NCI-H526 treated with DMSO at 0.1 percent for 48 hours (cell line): ENCODE data around the gene APOL2.
"Not testable (repeated sequence)": the region's sequence is repeated elsewhere in the genome, so short reads cannot be mapped to it uniquely, and the experiment has no call there.

Experiments
- DNase-seq: peaks from one replicate; lab custom pipeline; 2025; lab: John Stamatoyannopoulos, UW

APOL2 gene

DNA sequence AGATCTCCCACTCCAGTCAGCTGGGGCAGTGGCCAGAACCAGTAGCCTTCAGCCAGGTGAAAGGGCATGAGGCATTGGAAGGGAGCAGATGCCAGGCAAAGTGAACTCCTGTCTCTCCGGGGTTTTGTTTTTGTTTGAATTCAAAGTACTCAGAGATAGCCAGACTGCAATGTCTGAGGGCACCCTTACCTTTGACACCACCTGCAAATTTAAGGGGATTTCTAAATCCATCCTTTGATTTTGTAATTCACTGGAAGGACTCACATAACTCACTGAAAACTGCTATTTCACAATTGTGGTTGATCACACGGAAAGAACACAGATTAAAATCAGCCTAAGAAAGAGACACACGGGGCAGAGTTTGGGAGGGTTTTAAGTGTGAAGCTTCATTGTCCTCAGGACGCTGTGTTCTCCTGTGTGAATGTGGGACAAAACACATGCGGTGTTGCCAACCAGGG is 23.9 kb upstream of the APOL2 start:
- not testable (repeated sequence) for DNase-seq

DNA sequence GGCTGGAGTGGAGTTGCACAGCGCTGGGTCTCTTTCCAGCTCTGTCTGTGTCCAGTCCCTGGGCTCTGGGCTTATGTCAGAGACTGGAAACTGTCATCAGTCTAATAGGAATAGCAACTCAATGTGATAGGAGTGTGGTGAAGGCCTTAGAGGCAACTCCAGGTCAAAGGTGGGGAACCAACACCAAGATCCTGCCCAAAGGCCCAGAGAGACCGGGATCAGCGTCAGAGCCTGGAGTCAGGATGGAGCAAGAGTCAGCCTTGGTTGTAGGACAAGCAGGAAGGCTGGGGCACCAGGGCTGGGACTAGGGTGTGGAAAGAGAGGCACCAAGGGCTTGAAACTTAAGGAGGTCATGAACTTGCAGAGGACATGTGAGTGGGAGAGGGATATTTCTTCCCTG is 23.0 kb upstream of the APOL2 start:
- DNase-seq: not testable (repeated sequence)

DNA sequence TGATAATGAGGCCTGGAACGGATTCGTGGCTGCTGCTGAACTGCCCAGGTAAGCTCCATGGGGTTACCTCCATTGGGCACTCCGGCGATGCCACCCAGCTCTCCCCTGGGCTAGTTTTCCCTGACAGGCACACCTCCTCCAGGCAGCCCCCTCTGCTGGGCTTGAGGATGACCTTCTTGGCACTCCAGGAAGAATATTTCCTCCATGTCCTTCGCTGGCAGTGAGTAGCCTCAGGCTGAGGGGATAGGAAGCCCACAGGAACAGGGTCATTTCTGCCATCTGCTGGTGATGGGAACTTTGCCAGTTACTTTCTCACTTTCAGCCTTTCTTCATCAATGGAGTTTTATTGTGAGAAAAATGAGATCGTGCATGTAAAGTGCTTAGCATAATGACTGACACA is 22.3 kb upstream of the APOL2 start:
- DNase-seq: not testable (repeated sequence)

DNA sequence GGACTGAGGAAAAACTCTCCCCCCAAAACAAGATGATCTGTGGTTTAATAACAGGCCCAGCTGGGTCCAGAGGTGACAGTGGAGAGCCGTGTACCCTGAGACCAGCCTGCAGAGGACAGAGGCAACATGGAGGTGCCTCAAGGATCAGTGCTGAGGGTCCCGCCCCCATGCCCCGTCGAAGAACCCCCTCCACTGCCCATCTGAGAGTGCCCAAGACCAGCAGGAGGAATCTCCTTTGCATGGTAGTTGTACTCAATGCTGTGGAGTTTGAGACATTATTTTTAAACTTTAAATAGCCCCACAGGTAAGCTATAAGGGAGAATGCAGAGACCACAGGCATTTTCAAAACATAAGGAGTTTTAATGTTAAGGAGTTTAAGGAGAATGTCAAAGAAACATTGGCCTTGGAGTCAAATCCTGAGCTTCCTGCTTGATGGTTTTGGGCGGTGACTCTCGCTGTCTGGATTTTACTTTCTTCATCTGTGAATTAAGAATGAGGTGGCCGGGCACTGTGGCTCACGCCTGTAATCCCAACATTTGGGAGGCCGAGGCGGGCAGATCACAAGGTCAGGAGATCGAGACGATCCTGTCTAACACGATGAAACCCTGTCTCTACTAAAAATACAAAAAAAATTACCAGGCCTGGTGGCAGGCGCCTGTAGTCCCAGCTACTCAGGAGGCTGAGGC is 20.4 kb upstream of the APOL2 start:
- no peak for DNase-seq

DNA sequence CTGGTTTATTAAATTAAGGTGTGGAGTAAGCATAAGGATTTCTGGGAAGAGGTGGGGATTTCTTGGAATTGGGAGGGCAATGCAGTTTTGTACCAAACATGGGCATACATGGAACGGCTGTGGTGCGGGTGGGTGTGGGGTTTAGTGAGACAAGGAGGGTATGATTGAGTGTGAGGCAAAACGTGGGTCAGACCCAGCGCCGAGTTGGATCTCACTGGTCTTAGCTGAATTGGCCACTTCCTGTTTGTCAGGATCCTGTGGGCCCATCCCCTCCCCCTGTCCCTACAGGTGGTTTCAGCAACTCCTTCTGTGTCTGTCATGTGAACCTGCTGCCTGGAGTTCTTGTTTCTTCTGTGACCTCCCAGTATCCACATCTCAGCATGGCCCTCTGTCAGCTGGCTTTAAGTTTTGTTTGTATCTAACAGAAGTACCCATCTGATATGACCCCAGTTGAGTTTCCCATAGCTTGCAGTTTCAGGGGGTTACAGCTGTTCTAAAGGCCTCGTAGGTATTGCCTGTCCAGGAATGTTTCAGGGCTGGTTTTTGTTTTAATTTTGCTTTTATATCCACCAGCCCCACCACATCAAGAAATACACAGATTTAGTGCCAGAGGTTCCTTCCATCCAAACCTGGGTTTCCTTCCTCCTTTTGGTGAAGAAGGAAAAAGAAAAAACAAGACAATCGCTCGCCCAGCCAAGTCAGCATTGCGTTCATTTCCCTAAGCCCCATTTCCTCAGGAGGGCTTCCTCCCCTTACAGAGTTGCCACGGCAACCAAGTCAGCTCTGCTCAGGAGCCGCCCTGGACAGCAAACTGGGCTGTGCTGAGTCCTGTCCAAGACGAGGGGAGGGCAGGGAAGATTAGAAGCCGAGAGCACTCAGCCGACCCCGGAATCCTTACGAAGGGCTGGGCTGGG is 19.6 kb upstream of the APOL2 start:
- no peak for DNase-seq

DNA sequence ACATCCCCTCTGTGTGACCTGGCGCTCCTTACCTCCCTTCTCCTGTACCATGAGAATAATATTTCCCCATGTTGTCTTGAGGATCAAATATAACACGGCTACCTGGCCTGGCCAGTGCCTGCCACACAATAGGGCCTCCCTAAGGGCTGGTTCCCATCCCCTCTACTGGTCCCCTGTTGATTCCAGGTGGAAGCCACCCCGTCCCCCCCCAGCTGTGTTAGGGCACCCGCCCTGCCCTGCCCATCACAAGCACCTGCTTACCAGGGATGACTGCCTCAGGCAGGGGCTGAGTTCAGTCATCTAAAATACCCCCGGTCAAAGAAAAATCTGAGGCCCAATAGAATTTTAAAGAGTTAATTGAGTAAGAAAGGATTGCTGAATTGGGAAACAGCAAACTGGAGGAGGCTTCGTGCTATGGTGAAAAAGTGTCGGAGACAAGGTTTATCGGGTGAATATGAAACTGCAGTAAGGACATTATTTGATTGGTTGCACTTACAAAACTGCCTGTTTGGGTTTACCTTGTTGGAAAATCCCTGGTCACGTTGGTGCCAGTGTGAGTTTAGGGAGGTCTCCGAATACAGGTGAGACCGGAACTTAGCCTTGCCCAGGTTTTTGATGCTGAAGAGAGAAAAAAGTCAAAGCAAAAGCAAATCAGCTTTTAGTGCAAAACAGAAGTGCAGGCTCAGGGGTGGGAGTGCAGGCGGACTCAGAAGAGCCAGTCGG is 18.8 kb upstream of the APOL2 start:
- DNase-seq: no peak

DNA sequence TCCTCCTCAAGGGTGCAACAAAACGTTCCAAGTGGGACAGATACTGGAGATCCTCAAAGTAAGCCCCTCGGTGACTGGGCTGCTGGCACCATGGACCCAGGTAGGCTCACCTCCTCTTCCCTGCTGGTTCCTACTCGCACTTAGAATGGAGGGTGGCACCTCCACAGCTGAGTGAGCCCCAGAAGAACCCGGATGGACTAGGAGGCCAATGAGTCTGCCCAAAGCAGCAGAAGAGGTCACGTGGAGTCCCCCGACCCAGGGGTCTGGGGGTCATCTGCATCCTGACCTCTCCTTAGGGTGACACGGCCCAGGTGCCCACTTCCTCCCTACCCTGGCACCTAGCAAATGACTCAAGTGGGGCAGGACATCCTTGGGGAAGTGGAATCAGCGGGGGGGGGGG is 18.0 kb upstream of the APOL2 start:
- no peak for DNase-seq

DNA sequence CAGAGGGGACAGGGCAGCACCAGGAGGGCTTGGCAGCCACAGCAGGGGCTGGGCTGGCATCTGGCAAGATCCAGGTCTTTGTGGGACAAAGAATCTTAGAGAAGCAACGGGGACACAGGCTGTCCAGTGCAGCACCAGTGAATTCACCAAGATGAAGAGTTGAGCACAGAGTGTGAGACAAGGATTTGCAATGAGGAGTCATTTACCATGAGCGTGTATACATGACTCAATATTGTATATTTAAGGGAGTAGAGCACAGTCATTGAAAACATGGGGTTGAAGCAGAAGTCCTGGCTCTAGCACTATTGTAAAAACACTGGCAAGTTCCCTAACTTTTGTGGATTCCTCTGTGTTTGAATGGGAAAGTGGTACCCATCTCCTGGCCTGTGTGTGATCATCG is 17.2 kb upstream of the APOL2 start:
- DNase-seq: no peak

DNA sequence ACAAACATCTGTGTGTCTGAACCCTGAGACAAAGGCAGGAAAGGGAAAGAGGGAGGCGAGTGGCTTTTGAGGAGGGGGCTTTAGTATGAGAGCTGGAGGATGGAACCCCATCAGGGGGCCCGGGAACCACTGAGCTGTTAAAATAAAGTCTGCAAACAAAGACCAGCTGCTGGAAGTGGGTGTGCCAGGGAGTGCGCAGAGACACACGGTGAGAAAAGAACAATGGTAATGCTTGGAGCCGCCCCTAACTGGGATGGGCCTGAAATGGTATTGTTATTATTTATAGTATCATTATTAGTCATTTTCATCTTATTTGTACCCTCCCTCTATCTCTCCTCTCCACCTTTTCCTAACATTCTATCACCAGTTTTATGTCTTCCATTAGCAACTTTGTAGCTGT is 16.2 kb upstream of the APOL2 start:
- not testable (repeated sequence) for DNase-seq

DNA sequence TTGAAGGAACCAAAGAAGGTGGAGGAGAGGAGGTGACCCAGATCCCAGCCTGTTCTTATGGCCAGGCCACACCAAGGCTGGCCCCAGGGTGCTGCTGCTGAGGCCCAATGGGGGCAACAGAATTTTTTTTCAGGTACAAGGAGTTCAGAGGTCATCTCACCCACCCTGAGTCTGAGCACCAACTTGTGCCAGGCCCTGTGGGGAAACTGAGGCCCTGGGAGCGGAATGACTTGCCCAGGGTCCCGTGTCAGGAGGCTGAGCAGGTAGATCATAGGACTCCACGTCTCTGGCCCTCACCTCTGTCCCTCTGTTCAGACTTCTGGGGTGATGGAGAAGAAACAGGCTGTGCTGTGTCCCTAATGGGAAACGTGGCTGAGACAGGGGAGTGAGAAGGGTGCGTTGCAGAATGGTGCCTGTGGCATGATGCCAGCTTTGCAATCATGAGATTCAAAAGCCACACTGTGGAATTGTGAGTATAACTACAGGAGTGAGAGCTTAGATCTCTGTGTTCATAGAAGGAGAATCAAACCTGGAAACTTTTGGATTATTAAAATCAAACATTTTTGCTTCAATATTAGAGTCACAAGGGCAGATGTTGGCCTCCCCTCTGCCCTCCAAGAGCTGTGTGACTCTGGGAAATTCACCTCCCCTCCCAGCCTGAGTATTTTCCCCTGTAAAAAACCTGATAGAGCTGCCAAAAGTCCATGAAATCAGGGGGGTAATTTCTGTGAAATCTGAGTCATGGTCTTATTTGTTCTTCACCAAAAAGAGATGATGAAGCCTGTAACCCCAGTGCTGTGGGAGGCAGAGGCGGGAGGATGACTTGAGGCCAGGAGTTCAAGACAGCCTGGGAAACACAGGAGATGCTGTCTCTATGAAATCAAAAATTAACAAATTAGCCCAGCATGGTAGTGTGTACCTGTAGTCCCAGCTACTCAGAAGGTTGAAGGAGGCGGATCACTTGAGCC is 14.5 kb upstream of the APOL2 start:
- DNase-seq: no peak

DNA sequence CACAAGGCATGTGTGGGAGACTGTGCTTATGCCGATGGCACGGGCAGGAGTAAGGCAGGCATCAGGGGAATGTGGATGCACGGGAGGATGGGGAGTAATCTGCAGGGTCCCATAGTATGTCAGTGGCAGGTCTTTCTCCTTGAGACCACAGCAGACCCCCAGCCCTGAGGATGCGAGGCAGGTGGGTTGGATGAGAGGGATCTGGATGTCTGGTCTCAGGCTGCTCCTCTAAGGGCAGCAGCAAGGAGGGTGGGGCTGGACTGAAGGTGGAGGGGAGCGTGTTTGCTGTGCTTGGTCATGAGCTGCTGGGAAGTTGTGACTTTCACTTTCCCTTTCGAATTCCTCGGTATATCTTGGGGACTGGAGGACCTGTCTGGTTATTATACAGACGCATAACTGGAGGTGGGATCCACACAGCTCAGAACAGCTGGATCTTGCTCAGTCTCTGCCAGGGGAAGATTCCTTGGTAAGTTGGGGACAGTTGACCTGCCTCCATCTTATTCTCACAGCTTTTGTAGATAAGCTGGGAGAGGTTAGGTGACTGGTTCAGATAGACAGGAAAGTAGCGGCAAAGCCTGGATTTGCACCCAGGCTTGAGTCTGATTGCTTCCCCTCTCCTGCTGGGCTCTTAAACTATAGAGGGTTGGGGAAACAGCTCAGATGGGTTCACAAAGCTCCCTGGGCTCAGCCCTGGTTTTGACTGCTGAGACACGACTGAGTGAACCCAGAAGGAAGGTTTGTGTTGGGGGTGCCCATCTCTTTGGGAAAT is 13.6 kb upstream of the APOL2 start, which contains the start of gene APOL1:
APOL1 (plus strand) TSS at position 380 of the 769 bp plus-strand sequence. CDS start 1,823 bp downstream, outside the sequence.
- DNase-seq: no peak

DNA sequence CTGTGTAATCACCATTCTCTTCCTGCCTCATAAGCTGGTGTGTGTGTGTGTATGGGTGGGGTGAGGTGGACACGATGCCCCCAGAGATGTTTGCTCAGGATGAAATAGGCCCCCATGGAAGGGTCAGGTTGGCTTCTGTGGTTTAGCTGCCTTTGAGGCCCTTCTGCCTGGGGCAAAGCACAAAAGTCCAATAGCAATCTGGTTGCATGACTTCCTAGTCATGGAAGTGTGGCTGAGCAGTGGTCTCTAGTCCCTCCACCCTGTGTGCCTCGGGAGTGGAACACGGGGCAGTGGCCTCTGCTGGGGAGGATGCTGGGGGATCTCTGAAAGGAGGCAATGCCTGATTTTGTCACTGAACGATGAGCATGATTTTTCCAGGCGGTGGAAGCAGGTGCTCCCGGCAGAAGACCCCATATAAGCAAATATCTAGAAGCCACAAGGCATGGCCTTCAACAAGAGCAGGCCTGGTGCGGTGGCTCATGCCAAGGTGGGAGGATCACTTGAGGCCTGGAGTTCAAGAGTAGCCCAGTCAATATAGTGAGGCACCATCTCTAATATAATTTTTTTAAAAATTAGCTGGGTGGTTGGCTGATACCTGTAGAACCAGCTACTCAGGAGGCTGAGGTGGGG is 12.8 kb upstream of the APOL2 start:
- not testable (repeated sequence) for DNase-seq

DNA sequence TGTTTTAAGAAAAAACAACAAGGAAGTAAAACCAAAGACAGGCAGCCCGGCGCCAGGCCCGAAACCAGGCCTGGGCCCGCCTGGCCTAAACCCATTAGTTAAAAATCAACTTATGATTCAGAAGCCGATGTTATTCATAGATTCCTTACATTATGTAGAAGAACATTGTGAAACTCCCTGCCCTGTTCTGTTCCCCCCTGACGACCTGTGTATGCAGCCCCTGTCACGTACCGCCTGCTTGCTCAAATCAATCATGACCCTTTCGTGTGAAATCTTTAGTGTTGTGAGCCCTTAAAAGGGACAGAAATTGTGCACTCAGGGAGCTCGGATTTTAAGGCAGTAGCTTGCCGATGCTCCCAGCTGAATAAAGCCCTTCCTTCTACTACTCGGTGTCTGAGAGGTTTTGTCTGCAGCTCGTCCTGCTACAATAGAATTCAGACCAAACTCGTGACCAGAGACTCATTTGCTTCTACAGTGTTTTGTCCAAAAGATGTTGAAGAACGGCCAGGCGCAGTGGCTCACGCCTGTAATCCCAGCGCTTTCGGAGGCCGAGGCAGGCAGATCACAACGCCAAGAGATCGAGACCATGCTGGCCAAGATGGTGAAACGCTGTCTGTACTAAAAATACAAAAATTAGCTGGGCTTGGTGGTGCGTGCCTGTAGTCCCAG is 11.1 kb upstream of the APOL2 start:
- not testable (repeated sequence) for DNase-seq

DNA sequence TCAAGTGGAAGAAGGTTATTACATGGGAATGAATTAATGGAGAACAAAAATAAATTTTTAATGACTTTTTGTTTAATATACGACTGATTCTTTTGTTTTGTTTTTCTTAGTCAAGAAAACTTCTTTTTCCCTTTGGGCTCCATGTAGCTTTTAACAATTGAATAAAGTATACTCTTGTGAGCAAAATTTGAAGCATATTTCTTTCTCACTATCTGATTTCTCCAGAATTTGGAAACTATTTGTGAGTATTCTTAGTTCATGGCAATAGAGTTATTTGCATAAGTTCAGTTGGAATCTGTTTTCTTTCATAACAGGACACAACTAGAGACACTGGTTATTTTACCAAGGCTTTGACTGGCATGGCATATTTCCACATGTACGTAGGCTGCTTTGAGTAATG is 9.8 kb upstream of the APOL2 start:
- DNase-seq: no peak

DNA sequence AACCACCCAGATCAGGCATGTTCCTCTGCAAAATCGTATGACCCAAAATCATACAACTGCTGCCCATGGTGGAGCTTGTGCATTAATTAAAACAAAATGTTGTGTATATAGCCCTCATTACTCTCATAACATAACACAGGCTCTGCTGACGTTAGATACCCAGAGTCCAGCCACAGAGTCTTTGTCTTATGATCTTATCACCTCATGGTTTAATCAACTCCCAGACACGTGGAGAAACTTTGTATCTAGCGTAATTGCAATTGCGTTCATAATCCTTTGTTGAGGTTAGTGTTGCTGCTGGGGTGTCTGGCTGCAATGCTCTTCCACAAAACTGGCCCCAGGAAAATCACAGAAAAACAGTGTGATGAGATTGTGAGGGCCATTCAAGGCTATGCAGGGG is 8.6 kb upstream of the APOL2 start:
- DNase-seq: no peak

DNA sequence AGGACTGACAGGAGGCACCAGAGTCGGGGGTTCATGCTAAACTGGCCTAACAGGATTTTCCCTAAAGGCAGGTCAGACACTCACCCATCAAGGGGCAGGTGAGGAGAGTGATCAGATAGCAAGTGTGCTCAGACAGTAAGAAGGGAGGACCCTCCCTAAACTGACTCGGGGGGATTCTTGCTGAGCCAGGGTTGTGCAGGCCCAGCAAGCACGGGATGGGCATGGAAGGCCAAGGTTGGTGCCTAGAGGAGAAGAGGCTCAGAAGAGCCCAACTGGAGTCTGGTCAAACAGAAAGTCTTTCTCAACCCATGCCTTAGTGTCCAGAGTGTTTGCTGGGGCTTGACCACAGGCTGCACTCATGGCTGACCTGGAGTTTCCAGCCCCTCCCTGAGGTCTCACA is 7.4 kb upstream of the APOL2 start:
- DNase-seq: no peak

DNA sequence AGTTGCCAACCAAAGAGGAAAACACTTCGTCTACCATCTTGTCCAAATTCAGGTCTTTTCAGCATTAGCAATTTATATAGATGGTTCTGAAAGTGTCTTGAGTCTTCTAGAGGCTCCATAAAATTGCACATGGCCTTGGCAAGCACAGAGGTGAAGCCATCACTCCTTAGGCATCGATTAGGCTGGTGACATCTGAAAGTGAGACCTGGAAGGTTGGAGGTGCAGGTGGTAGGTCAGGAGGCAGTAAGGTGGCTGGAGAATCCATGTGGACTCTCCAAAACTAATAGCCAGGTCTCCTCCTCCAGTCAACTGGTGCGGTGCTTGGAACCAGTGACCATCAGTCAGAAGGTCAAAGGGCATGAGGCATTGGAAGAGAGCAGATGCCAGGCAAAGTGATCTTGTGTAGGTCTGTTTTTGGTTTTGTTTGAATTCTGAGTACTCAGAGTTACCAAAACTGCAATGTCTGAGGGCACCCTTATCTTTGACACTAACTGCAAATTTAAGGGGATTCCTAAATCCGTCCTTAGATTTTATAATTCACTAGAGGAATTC is 6.6 kb upstream of the APOL2 start:
- DNase-seq: no peak

DNA sequence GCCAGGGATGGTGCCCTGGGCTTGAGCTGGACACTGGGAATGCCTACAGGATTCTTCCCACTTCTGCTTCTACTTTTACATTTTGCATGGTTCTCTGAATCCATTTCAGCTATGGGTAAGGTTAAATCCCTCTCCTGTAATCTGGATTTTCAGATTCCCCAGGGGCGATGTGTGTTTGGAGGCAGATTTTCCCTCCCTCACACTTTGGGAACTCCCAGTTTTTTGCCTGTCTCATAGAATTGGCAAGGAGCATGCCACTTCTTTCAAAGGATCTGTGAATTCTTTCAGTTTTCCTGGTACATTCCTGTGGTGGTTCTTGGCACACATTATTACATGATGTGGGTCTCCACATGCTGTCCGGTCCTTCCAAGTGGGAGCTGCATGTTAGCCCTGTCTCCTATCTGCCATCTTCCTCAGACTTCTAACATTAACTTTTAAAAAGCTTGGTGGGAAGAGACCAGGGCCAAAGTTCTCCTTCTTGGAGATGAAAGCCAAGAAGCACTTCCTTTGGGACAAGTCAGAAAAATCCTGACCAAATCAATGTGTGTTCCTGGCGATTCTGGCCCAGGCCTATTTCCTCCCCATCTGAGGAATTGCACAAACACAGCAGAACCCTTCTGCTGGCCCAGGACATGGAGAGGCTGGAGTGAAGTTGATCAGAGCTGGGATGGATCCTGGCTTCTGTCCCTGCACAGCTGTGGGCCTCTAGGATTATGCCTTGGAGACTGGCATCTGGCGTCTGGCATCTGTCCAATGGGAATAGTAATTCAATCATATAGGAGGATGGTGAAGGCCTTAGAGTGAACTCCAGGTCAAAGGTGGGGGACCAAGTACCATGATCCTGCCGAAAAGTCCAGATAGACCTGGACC is 5.4 kb upstream of the APOL2 start:
- DNase-seq: no peak
